ENCODE data around the gene NLRP6. TPM values are rescaled to one million over a fixed set of nuclear protein-coding genes. Genes with fewer than 3 reads are reported as not detected.
"Not testable (repeated sequence)": the region's sequence is repeated elsewhere in the genome, so short reads cannot be mapped to it uniquely, and the experiment has no call there.

Gene NLRP6
- total RNA-seq, 1 experiment from 2014 or later, result not detected

- Histone ChIP-seq H2AFZ (no peak overlapping the region), H3K27me3 (ENCODE audit: insufficient read depth, low read depth) (no peaks in the 10 kb centered on the region), H4K20me1 (ENCODE audit: insufficient read depth) (no peaks in the 10 kb centered on the region), H3K9me2 (ENCODE audit: insufficient read depth) (no peaks in the 10 kb centered on the region), H3K36me3 (ENCODE audit: low read depth) (no peaks in the 10 kb centered on the region), H3K4me2 (no peak overlapping the region), H3K27ac (no peak overlapping the region), H3F3A (ENCODE audit: insufficient read depth, low read depth) (no peaks in the 10 kb centered on the region), H3K9me3 (ENCODE audit: insufficient read depth, low read depth) (no peaks in the 10 kb centered on the region), H3K79me2 (ENCODE audit: low read depth) (no peaks in the 10 kb centered on the region), H3K4me1 (replicated peaks; ENCODE audit: insufficient read depth) (no peaks in the 10 kb centered on the region), H3K4me3 (no peak overlapping the region)
- no TSS peak for BruUV-seq (replicated peaks)
- intact Hi-C loops (cut with micrococcal nuclease; ENCODE audit: unreplicated experiment), result no loop called here
- POLR2A ChIA-PET (ENCODE audit: unreplicated experiment), result no interaction called here
- no peak for TF ChIP-seq CTCF (conservative IDR thresholded peaks at IDR 0.05)
- no peak for TF ChIP-seq EZH2 (IDR thresholded peaks at IDR 0.05; ENCODE audit: low read depth)
- no peak for DNase-seq
- CTCF ChIA-PET, result no interaction called here
Measured at GRCh38 chr11:328012-328411, 49.8 kb downstream of the NLRP6 start.

DNA sequence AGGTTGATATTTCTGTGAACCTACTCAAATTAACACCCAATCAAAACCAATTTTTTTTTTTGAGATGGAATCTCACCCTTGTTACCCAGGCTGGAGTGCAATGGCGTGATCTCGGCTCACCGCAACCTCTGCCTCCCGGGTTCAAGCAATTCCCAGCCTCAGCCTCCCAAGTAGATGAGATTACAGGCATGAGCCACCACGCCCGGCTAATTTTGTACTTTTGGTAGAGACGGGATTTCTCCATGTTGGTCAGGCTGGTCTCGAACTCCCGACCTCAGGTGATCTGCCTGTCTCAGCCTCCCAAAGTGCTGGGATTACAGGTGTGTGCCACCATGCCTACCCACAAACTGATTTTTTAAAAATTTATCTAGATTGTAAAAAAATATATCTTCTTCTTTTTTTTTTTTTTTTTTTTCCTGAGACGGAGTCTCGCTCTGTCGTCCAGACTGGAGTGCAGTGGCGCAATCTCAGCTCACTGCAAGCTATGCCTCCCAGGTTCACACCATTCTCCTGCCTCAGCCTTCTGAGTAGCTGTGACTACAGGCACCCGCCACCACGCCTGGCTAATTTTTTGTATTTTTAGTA, 50.4 kb downstream of the NLRP6 start:
- DNase-seq; POLR2A ChIA-PET (ENCODE audit: unreplicated experiment); H2AFZ ChIP-seq; H3K4me2 ChIP-seq; H4K20me1 ChIP-seq (ENCODE audit: insufficient read depth); H3K79me2 ChIP-seq (ENCODE audit: low read depth); H3K36me3 ChIP-seq (ENCODE audit: low read depth); H3K4me3 ChIP-seq; intact Hi-C loops (cut with micrococcal nuclease; ENCODE audit: unreplicated experiment); H3K9me3 ChIP-seq (ENCODE audit: insufficient read depth, low read depth); H3F3A ChIP-seq (ENCODE audit: insufficient read depth, low read depth); BruUV-seq (replicated peaks); H3K27me3 ChIP-seq (ENCODE audit: insufficient read depth, low read depth); H3K27ac ChIP-seq; H3K4me1 ChIP-seq (replicated peaks; ENCODE audit: insufficient read depth); H3K9me2 ChIP-seq (ENCODE audit: insufficient read depth); CTCF ChIA-PET: not testable (repeated sequence)

GRCh38 chr11:329886-330253, 51.7 kb downstream of the NLRP6 start:
- intact Hi-C loops (cut with micrococcal nuclease; ENCODE audit: unreplicated experiment), result no loop called here
- POLR2A ChIA-PET (ENCODE audit: unreplicated experiment), result no interaction called here
- Histone ChIP-seq H3K4me3 (no peak overlapping the region), H3K4me2 (no peak overlapping the region), H3K79me2 (ENCODE audit: low read depth) (no peaks in the 10 kb centered on the region), H3K27ac (no peak overlapping the region), H2AFZ (no peak overlapping the region), H3K9me3 (ENCODE audit: insufficient read depth, low read depth) (no peaks in the 10 kb centered on the region), H3K27me3 (ENCODE audit: insufficient read depth, low read depth) (0 out of 2 replicates have a peak, but pooled peaks cover 3% of the 10 kb centered on the region), H3F3A (ENCODE audit: insufficient read depth, low read depth) (no peaks in the 10 kb centered on the region), H4K20me1 (ENCODE audit: insufficient read depth) (no peaks in the 10 kb centered on the region), H3K9me2 (ENCODE audit: insufficient read depth) (no peaks in the 10 kb centered on the region), H3K36me3 (ENCODE audit: low read depth) (no peaks in the 10 kb centered on the region), H3K4me1 (replicated peaks; ENCODE audit: insufficient read depth) (no peaks in the 10 kb centered on the region)
- no peak for TF ChIP-seq EZH2 (IDR thresholded peaks at IDR 0.05; ENCODE audit: low read depth)
- TF ChIP-seq CTCF (conservative IDR thresholded peaks at IDR 0.05), result no peak
- no peak for DNase-seq
- CTCF ChIA-PET, result interaction anchor here (0.6 kb wide), 1 partner anchor 88 kb away, joined by 3 read pairs; no protein-coding TSS in a partner anchor
- no TSS peak for BruUV-seq (replicated peaks)

- 0 out of 2 replicates have a peak, but pooled peaks cover 3% of the 10 kb centered on the region for H3K27me3 ChIP-seq (ENCODE audit: insufficient read depth, low read depth)
- BruUV-seq (replicated peaks), result no TSS peak
- H3K9me2 ChIP-seq (ENCODE audit: insufficient read depth), result no peaks in the 10 kb centered on the region
- no peak overlapping the region for H2AFZ ChIP-seq
- TF ChIP-seq CTCF (conservative IDR thresholded peaks at IDR 0.05) (no peak), EZH2 (IDR thresholded peaks at IDR 0.05; ENCODE audit: low read depth) (no peak)
- H3K4me2 ChIP-seq, result no peak overlapping the region
- no peaks in the 10 kb centered on the region for H4K20me1 ChIP-seq (ENCODE audit: insufficient read depth)
- H3K9me3 ChIP-seq (ENCODE audit: insufficient read depth, low read depth), result no peaks in the 10 kb centered on the region
- H3K4me1 ChIP-seq (replicated peaks; ENCODE audit: insufficient read depth), result no peaks in the 10 kb centered on the region
- no peak overlapping the region for H3K27ac ChIP-seq
- no peaks in the 10 kb centered on the region for H3K79me2 ChIP-seq (ENCODE audit: low read depth)
- no peaks in the 10 kb centered on the region for H3F3A ChIP-seq (ENCODE audit: insufficient read depth, low read depth)
- no peak overlapping the region for H3K4me3 ChIP-seq
- ChIA-PET POLR2A (ENCODE audit: unreplicated experiment) (no interaction called here), CTCF (no interaction called here)
- no peak for DNase-seq
- H3K36me3 ChIP-seq (ENCODE audit: low read depth), result no peaks in the 10 kb centered on the region
- intact Hi-C loops (cut with micrococcal nuclease; ENCODE audit: unreplicated experiment), result no loop called here
Measured at GRCh38 chr11:330307-330693, 52.1 kb downstream of the NLRP6 start.

All from PC-9 (cell line).